ENCODE results near the gene RAB15.

GRCh38 chr14:64926398-64926995 lies 45.6 kb downstream of the RAB15 start:
- TF ChIP-seq CTCF (IDR thresholded peaks at IDR 0.05) (no peak), POLR2A (IDR thresholded peaks at IDR 0.05) (no peak)
